ENCODE results near the gene ATXN1.

DNA sequence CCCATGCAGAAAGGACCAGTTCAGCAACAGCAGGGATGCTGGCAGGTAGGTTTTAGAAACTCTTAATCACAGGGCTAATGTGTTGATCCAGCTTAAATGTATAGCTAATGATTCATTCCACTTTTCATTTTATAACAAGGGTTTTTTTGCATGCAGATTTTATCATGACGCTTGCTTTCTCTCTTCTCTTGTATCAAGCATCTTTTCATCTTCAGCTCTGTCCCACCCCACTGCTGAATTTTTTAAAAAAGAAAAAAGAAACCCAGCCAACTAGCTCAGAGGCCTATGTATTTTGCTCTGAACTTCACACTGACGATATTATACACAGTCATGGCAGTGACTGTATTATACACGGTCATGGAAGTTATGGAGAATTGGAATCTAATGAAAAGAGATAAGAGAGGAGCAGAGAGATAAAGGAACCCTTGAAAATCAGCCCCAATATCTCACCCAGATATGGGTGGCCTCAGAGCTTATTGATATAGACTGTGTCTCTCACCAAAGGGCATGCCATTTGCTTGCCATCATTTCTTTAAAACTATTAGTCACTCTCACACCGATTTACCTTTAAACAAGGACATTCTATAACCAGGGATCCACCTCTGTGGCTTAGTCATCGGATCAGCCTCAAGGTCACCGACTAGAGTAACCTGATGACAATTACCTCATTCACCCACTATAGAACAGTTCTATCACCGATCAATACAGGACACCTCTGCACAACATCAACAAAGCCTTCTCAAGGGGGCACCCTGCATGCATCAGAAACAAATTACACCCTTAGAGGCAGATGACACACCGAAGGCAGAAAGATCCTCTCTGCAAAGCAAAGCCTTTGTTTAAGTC, 222.0 kb downstream of the ATXN1 start:
- TF ChIP-seq, protein P1, sequence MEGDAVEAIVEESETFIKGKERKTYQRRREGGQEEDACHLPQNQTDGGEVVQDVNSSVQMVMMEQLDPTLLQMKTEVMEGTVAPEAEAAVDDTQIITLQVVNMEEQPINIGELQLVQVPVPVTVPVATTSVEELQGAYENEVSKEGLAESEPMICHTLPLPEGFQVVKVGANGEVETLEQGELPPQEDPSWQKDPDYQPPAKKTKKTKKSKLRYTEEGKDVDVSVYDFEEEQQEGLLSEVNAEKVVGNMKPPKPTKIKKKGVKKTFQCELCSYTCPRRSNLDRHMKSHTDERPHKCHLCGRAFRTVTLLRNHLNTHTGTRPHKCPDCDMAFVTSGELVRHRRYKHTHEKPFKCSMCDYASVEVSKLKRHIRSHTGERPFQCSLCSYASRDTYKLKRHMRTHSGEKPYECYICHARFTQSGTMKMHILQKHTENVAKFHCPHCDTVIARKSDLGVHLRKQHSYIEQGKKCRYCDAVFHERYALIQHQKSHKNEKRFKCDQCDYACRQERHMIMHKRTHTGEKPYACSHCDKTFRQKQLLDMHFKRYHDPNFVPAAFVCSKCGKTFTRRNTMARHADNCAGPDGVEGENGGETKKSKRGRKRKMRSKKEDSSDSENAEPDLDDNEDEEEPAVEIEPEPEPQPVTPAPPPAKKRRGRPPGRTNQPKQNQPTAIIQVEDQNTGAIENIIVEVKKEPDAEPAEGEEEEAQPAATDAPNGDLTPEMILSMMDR (conservative IDR thresholded peaks at IDR 0.05; ENCODE audit: low read length): no peak
- no peak for TF ChIP-seq EZH2phosphoT487 (IDR thresholded peaks at IDR 0.05; ENCODE audit: borderline replicate concordance)

Data from Loucy (cell line).